WTC11 (cell line): ENCODE measurements around the gene AKAP7. TPM values are rescaled to one million over a fixed set of nuclear protein-coding genes. Genes with fewer than 3 reads are reported as not detected.

ENCODE experiments used
- ATAC-seq: fragments of 200-7000 bp; cut with Tn5 transposase; 2 replicates; pipeline ENCODE4 v1.10.0; 2021; ENCODE audit warnings: mild to moderate bottlenecking, moderate library complexity
- CTCF ChIA-PET: fragments of 300-600 bp; sonication (Branson Sonifier 250); formaldehyde crosslinking; loops from one replicate; lab custom pipeline; 2021; ENCODE audit warnings: antibody characterized with exemption; lab: Charles Lee
- POLR2A ChIA-PET: fragments of 350-600 bp; sonication (Branson Sonifier 250); formaldehyde crosslinking; loops from one replicate; lab custom pipeline; 2021; ENCODE audit warnings: antibody characterized with exemption; lab: Charles Lee
- DNase-seq: peaks from one replicate; pipeline ENCODE4 v3.0.0; 2021; ENCODE audit warnings: low spot score
- H3K27ac Mint-ChIP-seq: 2 replicates; pipeline ENCODE4 v1.8.0; 2021; ENCODE audit warnings: mixed read lengths
- H3K27me3 Mint-ChIP-seq: 2 replicates; pipeline ENCODE4 v1.8.0; 2021; ENCODE audit warnings: low read depth, mild to moderate bottlenecking, moderate library complexity, mixed read lengths
- H3K36me3 Mint-ChIP-seq: 2 replicates; pipeline ENCODE4 v1.8.0; 2021; ENCODE audit warnings: mixed read lengths
- H3K4me1 Mint-ChIP-seq: 2 replicates; pipeline ENCODE4 v1.8.0; 2022; ENCODE audit warnings: mixed read lengths
- H3K4me3 Mint-ChIP-seq: 2 replicates; pipeline ENCODE4 v1.8.0; 2021; ENCODE audit warnings: mild to moderate bottlenecking, moderate library complexity, mixed read lengths
- H3K9me3 Mint-ChIP-seq: 2 replicates; pipeline ENCODE4 v1.8.0; 2021; ENCODE audit warnings: mixed read lengths
- EMX1 ChIP-seq: fragments of 250-450 bp; sonication (Bioruptor Pico); IDR thresholded peaks from 2 replicates; pipeline ENCODE4 v1.8.0; 2021; ENCODE audit warnings: mild to moderate bottlenecking
- ESRRA ChIP-seq: sonication (generic); formaldehyde crosslinking; IDR thresholded peaks from 2 replicates; pipeline ENCODE4 v1.8.1; 2022; ENCODE audit warnings: mild to moderate bottlenecking, missing genetic modification reagents, borderline replicate concordance
- GABPB1 ChIP-seq: sonication (generic); formaldehyde crosslinking; IDR thresholded peaks from 2 replicates; pipeline ENCODE4 v1.8.1; 2023; ENCODE audit warnings: mild to moderate bottlenecking, missing genetic modification reagents
- GTF2I ChIP-seq: fragments of 250-450 bp; sonication (Bioruptor Pico); conservative IDR thresholded peaks from 2 replicates; pipeline ENCODE4 v1.4.0; 2021; ENCODE audit warnings: mild to moderate bottlenecking
- RELA ChIP-seq: sonication (generic); formaldehyde crosslinking; IDR thresholded peaks from 2 replicates; pipeline ENCODE4 v1.8.1; 2022; ENCODE audit warnings: missing genetic modification reagents, mild to moderate bottlenecking, borderline replicate concordance
- TEAD1 ChIP-seq: sonication (generic); formaldehyde crosslinking; IDR thresholded peaks from 2 replicates; pipeline ENCODE4 v1.8.0; 2022; ENCODE audit warnings: mild to moderate bottlenecking, missing genetic modification reagents
- TP53 ChIP-seq: sonication (generic); formaldehyde crosslinking; IDR thresholded peaks from 2 replicates; pipeline ENCODE4 v1.8.1; 2023; ENCODE audit warnings: mild to moderate bottlenecking, missing genetic modification reagents
- ZNF138 ChIP-seq: sonication (generic); formaldehyde crosslinking; conservative IDR thresholded peaks from 2 replicates; pipeline ENCODE4 v1.8.1; 2022; ENCODE audit warnings: mild to moderate bottlenecking, moderate library complexity, missing genetic modification reagents
- ZNF416 ChIP-seq: fragments of 250-450 bp; sonication (Bioruptor Pico); IDR thresholded peaks from 2 replicates; pipeline ENCODE4 v1.9.0; 2021; ENCODE audit warnings: mild to moderate bottlenecking, inconsistent platforms
- total RNA-seq: library from RNA; stranded (reverse); gene quantifications from 3 replicates; pipeline ENCODE4 v1.2.3, GENCODE V29; 2021
- TF ChIP-seq, protein P1 (sequence below): sonication (generic); formaldehyde crosslinking; IDR thresholded peaks from 2 replicates; pipeline ENCODE4 v1.8.1; 2023; ENCODE audit warnings: mild to moderate bottlenecking, moderate library complexity, missing genetic modification reagents
- TF ChIP-seq, protein P2 (sequence below): fragments of 200-600 bp; IDR thresholded peaks from 2 replicates; pipeline ENCODE4 v1.8.0; 2022; ENCODE audit warnings: antibody characterized with exemption
- TF ChIP-seq, protein P3 (sequence below): fragments of 250-450 bp; sonication (Bioruptor Pico); IDR thresholded peaks from 2 replicates; pipeline ENCODE4 v1.9.0; 2021; ENCODE audit warnings: moderate library complexity, mild to moderate bottlenecking, inconsistent platforms, borderline replicate concordance
- TF ChIP-seq, protein P4 (sequence below): sonication (generic); formaldehyde crosslinking; IDR thresholded peaks from 2 replicates; pipeline ENCODE4 v1.8.1; 2023; ENCODE audit warnings: mild to moderate bottlenecking, missing genetic modification reagents, moderate library complexity
- TF ChIP-seq, protein P5 (sequence below): sonication (generic); formaldehyde crosslinking; IDR thresholded peaks from 2 replicates; pipeline ENCODE4 v1.8.1; 2023; ENCODE audit warnings: mild to moderate bottlenecking, missing genetic modification reagents
- TF ChIP-seq, protein P6 (sequence below): sonication (generic); formaldehyde crosslinking; IDR thresholded peaks from 2 replicates; pipeline ENCODE4 v1.8.1; 2023; ENCODE audit warnings: mild to moderate bottlenecking, missing genetic modification reagents
- TF ChIP-seq, protein P7 (sequence below): sonication (generic); formaldehyde crosslinking; IDR thresholded peaks from 2 replicates; pipeline ENCODE4 v1.8.1; 2022; ENCODE audit warnings: low read depth, mild to moderate bottlenecking, moderate library complexity, missing genetic modification reagents, borderline replicate concordance
- TF ChIP-seq, protein P8 (sequence below): sonication (generic); formaldehyde crosslinking; conservative IDR thresholded peaks from 2 replicates; pipeline ENCODE4 v1.8.1; 2023; ENCODE audit warnings: mild to moderate bottlenecking, low read depth, missing genetic modification reagents, moderate library complexity

Gene AKAP7
- total RNA-seq, 1 experiment from 2014 or later, result 10.9 TPM

DNA sequence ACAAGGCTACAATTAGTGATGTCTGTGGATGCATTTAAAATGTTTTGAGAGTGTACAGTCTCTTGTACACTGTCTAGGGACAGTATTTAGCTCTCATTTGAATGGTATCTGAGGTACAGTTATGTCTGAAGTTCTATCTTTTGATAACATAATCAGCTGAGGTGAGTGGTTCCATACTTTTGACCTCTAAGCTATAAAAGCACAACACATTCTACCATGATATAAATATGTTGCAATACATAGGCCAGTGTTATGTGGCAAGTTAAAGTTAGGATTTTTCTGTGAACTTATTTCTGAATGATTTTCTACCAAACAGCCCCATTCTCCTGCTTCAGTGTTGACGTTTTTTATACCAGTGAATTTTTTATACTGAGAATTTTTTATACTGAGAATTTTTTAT, 77.6 kb downstream of the AKAP7 start (continued):
- TF ChIP-seq, protein P1, sequence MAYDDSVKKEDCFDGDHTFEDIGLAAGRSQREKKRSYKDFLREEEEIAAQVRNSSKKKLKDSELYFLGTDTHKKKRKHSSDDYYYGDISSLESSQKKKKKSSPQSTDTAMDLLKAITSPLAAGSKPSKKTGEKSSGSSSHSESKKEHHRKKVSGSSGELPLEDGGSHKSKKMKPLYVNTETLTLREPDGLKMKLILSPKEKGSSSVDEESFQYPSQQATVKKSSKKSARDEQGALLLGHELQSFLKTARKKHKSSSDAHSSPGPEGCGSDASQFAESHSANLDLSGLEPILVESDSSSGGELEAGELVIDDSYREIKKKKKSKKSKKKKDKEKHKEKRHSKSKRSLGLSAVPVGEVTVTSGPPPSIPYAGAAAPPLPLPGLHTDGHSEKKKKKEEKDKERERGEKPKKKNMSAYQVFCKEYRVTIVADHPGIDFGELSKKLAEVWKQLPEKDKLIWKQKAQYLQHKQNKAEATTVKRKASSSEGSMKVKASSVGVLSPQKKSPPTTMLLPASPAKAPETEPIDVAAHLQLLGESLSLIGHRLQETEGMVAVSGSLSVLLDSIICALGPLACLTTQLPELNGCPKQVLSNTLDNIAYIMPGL (CRISPR knock-in tag), result no peak
- TF ChIP-seq, all 79 proteins: peak for 0

DNA sequence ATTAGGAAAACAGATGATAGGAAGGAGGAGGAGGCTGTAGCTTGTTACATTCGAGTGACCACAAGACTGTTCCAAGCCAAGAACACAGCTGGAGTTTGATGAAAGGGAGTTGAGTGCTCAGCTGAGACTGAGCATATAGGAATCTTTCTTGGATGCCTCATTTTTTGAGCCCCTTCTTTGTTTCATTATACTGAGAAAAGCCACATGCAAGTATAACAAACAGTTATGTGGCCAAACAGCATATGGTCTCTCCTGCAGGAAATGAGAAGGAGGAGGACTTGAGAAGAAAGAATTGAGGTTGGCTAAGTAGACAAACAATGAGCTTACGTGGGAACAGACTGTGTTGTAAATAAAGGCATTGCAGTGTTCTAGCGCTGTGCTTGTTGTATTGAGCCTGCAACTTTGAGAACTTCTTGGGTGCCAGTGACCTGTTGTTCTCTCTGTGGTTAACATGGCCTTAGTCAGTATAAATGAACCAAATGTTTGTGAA, 78.3 kb downstream of the AKAP7 start:
- TF ChIP-seq GTF2I (CRISPR knock-in tag), result no peak
- TF ChIP-seq GABPB1 (CRISPR knock-in tag), result no peak
- TF ChIP-seq ZNF138 (CRISPR knock-in tag), result no peak
- TF ChIP-seq, protein P2, sequence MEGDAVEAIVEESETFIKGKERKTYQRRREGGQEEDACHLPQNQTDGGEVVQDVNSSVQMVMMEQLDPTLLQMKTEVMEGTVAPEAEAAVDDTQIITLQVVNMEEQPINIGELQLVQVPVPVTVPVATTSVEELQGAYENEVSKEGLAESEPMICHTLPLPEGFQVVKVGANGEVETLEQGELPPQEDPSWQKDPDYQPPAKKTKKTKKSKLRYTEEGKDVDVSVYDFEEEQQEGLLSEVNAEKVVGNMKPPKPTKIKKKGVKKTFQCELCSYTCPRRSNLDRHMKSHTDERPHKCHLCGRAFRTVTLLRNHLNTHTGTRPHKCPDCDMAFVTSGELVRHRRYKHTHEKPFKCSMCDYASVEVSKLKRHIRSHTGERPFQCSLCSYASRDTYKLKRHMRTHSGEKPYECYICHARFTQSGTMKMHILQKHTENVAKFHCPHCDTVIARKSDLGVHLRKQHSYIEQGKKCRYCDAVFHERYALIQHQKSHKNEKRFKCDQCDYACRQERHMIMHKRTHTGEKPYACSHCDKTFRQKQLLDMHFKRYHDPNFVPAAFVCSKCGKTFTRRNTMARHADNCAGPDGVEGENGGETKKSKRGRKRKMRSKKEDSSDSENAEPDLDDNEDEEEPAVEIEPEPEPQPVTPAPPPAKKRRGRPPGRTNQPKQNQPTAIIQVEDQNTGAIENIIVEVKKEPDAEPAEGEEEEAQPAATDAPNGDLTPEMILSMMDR, result no peak
- no peak for TF ChIP-seq TEAD1
- TF ChIP-seq, protein P3, sequence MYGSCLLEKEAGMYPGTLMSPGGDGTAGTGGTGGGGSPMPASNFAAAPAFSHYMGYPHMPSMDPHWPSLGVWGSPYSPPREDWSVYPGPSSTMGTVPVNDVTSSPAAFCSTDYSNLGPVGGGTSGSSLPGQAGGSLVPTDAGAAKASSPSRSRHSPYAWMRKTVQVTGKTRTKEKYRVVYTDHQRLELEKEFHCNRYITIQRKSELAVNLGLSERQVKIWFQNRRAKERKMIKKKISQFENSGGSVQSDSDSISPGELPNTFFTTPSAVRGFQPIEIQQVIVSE, result no peak
- TF ChIP-seq, protein P4, sequence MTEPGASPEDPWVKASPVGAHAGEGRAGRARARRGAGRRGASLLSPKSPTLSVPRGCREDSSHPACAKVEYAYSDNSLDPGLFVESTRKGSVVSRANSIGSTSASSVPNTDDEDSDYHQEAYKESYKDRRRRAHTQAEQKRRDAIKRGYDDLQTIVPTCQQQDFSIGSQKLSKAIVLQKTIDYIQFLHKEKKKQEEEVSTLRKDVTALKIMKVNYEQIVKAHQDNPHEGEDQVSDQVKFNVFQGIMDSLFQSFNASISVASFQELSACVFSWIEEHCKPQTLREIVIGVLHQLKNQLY (CRISPR knock-in tag), result no peak
- TF ChIP-seq EMX1 (CRISPR knock-in tag), result no peak
- TF ChIP-seq, protein P5, sequence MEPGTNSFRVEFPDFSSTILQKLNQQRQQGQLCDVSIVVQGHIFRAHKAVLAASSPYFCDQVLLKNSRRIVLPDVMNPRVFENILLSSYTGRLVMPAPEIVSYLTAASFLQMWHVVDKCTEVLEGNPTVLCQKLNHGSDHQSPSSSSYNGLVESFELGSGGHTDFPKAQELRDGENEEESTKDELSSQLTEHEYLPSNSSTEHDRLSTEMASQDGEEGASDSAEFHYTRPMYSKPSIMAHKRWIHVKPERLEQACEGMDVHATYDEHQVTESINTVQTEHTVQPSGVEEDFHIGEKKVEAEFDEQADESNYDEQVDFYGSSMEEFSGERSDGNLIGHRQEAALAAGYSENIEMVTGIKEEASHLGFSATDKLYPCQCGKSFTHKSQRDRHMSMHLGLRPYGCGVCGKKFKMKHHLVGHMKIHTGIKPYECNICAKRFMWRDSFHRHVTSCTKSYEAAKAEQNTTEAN (CRISPR knock-in tag), result no peak
- no peak for TF ChIP-seq ZNF416 (CRISPR knock-in tag)
- TF ChIP-seq, protein P6, sequence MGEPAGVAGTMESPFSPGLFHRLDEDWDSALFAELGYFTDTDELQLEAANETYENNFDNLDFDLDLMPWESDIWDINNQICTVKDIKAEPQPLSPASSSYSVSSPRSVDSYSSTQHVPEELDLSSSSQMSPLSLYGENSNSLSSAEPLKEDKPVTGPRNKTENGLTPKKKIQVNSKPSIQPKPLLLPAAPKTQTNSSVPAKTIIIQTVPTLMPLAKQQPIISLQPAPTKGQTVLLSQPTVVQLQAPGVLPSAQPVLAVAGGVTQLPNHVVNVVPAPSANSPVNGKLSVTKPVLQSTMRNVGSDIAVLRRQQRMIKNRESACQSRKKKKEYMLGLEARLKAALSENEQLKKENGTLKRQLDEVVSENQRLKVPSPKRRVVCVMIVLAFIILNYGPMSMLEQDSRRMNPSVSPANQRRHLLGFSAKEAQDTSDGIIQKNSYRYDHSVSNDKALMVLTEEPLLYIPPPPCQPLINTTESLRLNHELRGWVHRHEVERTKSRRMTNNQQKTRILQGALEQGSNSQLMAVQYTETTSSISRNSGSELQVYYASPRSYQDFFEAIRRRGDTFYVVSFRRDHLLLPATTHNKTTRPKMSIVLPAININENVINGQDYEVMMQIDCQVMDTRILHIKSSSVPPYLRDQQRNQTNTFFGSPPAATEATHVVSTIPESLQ (CRISPR knock-in tag), result no peak
- no peak for TF ChIP-seq ESRRA (CRISPR knock-in tag)
- no peak for TF ChIP-seq RELA
- no peak for TF ChIP-seq TP53 (CRISPR knock-in tag)
- TF ChIP-seq, protein P7, sequence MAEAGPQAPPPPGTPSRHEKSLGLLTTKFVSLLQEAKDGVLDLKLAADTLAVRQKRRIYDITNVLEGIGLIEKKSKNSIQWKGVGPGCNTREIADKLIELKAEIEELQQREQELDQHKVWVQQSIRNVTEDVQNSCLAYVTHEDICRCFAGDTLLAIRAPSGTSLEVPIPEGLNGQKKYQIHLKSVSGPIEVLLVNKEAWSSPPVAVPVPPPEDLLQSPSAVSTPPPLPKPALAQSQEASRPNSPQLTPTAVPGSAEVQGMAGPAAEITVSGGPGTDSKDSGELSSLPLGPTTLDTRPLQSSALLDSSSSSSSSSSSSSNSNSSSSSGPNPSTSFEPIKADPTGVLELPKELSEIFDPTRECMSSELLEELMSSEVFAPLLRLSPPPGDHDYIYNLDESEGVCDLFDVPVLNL (CRISPR knock-in tag), result no peak
- TF ChIP-seq, protein P8, sequence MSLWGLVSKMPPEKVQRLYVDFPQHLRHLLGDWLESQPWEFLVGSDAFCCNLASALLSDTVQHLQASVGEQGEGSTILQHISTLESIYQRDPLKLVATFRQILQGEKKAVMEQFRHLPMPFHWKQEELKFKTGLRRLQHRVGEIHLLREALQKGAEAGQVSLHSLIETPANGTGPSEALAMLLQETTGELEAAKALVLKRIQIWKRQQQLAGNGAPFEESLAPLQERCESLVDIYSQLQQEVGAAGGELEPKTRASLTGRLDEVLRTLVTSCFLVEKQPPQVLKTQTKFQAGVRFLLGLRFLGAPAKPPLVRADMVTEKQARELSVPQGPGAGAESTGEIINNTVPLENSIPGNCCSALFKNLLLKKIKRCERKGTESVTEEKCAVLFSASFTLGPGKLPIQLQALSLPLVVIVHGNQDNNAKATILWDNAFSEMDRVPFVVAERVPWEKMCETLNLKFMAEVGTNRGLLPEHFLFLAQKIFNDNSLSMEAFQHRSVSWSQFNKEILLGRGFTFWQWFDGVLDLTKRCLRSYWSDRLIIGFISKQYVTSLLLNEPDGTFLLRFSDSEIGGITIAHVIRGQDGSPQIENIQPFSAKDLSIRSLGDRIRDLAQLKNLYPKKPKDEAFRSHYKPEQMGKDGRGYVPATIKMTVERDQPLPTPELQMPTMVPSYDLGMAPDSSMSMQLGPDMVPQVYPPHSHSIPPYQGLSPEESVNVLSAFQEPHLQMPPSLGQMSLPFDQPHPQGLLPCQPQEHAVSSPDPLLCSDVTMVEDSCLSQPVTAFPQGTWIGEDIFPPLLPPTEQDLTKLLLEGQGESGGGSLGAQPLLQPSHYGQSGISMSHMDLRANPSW (CRISPR knock-in tag), result no peak
- POLR2A ChIA-PET, result no interaction called here
- no peak for DNase-seq
- H3K27me3 Mint-ChIP-seq, result no peaks in the 10 kb centered on the region; the same call in 1 of the 2 replicates
- no peak overlapping the region for H3K27ac Mint-ChIP-seq
- CTCF ChIA-PET, result interaction anchor here (1.0 to 1.4 kb wide), 2 partner anchors 306 to 415 kb away, joined by 4 to 6 read pairs; partner anchors contain the start of gene MED23
- ATAC-seq, result no peak
- peaks cover 4% of the 10 kb centered on the region; the same call in 1 of the 2 replicates for H3K9me3 Mint-ChIP-seq
- H3K4me3 Mint-ChIP-seq, result no peak overlapping the region
- peaks cover 14% of the 10 kb centered on the region for H3K4me1 Mint-ChIP-seq
- H3K36me3 Mint-ChIP-seq, result peaks cover 8% of the 10 kb centered on the region
